ENCODE results near the gene ATP1A3.
A peak's percentile ranks its signal among the peaks of the same experiment; 100 is the strongest.

The ATP1A3 gene

GRCh38 chr19:41987141-41987860 lies 6.7 kb downstream of the ATP1A3 start:
- DNase-seq (ENCODE audit: low read depth in 2 of 2): no peak

- DNase-seq (ENCODE audit: low read depth in 2 of 2): no peak
Measured at GRCh38 chr19:41984961-41985360, 9.1 kb downstream of the ATP1A3 start.

- no peak for DNase-seq (ENCODE audit: low read depth in 2 of 2)
Measured at GRCh38 chr19:41981724-41982123, 12.3 kb downstream of the ATP1A3 start.

DNA sequence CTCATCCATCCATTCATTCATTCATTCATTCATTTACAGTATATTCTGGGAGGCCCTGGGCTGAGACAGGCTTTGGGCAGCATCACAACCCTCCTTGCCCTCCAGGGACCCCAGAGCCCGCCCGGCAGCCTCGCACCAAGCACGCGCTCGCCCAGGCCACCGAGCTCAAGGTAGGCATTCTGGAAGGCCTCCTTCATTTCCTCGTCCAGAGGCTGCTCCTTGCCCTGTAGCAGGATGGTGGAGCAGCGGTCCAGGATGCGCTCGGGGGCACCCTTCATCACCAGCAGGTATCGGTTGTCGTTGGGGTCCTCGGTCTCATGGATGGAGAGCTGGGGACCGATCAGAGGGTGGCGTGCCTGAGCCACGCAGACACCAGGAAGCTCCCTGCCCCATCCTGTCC lies 15.6 kb downstream of the ATP1A3 start:
- no peak for DNase-seq (ENCODE audit: low read depth in 2 of 2)

GRCh38 chr19:41977916-41978315 lies 16.1 kb downstream of the ATP1A3 start:
- no peak for DNase-seq (ENCODE audit: low read depth in 2 of 2)

DNA sequence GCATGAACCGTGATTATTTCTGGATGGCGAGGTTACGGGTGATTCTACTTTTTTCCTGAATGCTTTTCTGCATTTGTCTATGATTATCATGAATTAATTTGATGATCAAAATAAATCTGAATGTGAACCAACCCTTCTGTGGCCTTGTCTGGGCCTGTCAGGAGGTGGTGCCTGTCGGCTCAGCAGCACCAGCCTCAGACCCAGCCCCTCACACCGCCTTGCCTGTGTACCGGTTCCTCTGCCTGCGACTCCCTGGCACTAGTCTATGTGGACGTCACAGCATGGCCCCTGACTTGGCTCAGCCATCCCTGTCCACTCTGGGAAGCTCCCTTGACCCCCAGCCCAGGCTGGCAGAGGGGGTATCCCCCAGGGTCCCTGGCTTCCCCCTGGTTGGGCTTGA lies 19.4 kb downstream of the ATP1A3 start:
- DNase-seq (ENCODE audit: low read depth in 2 of 2): no peak

- DNase-seq (ENCODE audit: low read depth in 2 of 2): no peak
Measured at GRCh38 chr19:41971363-41971762, 22.7 kb downstream of the ATP1A3 start.

GRCh38 chr19:41969772-41970458 lies 24.1 kb downstream of the ATP1A3 start:
- DNase-seq (ENCODE audit: low read depth in 2 of 2): no peak

- DNase-seq (ENCODE audit: low read depth in 2 of 2): no peak
Measured at GRCh38 chr19:41968751-41969595, 25.1 kb downstream of the ATP1A3 start.

GRCh38 chr19:41967054-41967783 lies 26.8 kb downstream of the ATP1A3 start:
- no peak for DNase-seq (ENCODE audit: low read depth in 2 of 2)

DNA sequence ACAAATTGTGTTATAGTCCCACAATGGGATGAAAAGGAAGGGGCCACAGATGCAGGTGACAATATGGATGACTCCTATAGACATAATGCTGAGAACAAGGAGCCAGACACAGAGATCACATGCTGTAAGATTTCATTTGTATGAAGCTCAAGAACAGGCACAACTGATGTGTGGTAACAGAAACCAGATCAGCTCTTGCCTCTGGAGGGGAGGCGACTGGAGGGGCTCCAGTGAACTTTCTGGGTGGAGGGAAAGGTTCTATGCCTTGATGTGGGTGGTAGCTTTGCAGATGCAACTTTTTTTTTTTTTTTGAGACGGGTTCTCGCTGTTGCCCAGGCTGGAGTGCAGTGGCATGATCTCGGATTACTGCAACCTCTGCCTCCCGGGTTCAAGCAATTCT lies 28.9 kb downstream of the ATP1A3 start:
- DNase-seq (ENCODE audit: low read depth in 2 of 2): no peak

DNA sequence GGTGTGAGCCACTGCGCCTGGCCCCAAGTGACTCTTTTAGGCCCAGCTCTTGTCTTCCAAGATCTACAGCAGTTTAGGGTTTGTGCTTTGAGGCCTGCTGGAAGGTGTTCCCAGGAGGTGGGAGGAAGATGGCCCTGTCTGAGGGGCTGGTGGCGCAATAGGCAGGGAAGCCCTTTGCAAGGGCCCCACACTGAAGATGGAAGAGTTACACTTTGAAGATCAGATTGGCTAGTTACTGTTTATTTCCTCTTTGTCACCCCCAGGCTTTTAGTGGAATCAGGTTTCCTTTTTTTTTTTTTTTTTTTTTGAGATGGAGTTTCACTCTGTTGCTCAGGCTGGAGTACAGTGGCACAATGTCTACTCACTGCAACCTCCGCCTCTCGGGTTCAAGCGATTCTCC lies 33.1 kb downstream of the ATP1A3 start:
- DNase-seq (ENCODE audit: low read depth in 2 of 2): no peak

- DNase-seq (ENCODE audit: low read depth in 2 of 2): peak; percentile 66 to 72
Measured at GRCh38 chr19:41959056-41960053, 34.7 kb downstream of the ATP1A3 start, which contains the start of gene RABAC1. TSS of gene RABAC1 (minus strand) at chr19:41959321. CDS start at chr19:41959292, 29 bp downstream.

DNA sequence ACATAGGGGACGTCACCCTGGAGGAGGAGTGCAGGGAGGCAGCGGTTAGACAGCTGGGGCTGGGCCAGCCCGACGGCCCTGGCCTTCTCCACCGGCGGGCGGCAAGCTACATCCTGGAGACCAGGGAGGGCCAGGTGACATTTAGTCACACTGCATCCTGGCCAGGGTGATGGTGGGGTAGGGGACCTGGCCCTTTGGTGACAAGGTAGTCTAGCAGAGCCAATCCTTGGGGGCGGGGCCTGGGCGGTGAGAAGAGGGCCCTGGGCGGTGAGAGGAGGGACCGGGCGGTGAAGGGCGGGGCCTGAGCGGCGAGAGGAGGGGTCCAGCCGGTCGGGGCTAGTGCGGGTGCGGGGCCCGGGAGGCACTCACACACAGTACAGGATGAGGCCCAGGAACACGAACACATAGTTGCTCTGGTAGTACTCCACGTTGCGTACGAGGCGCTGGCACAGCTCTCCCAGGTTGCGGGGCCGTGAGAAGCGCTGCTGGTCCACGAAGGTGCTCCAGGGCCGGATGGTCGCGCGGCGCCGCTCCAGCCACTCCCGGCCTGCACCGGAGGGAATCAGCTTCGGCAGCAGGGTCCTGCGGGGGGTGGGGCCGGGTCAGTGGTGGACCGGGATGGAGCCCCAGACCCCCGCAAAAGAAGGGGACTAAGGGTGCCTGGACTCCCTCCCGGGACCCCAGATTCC lies 35.5 kb downstream of the ATP1A3 start:
- DNase-seq (ENCODE audit: low read depth in 2 of 2): peak; percentile 46 to 62

DNA sequence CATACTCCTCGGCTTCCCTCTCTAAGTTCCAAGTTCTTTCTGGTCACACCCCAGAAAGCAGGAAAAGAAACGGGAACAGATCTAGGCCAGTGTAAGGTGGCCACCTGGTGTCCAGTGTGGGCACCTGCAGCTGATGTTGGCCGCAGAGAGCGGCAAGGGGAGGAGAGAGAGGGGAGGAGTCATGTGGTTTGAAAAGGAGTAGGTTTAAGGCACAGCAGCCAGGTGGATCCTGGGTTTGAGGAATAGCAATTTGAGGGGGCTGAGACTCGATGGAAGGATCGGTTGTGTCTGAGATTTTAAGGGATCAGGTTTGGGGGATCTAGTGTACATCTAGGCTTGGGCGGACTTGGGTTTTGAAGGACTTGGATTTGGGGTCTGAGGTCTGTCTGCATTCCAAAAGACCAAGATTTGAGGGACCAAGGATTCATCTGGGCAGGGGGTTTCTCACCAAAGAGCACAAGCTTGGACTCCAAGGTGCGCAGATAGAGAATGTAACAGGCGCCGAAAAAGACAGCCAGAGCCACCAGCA lies 36.1 kb downstream of the ATP1A3 start:
- no peak for DNase-seq (ENCODE audit: low read depth in 2 of 2)

DNA sequence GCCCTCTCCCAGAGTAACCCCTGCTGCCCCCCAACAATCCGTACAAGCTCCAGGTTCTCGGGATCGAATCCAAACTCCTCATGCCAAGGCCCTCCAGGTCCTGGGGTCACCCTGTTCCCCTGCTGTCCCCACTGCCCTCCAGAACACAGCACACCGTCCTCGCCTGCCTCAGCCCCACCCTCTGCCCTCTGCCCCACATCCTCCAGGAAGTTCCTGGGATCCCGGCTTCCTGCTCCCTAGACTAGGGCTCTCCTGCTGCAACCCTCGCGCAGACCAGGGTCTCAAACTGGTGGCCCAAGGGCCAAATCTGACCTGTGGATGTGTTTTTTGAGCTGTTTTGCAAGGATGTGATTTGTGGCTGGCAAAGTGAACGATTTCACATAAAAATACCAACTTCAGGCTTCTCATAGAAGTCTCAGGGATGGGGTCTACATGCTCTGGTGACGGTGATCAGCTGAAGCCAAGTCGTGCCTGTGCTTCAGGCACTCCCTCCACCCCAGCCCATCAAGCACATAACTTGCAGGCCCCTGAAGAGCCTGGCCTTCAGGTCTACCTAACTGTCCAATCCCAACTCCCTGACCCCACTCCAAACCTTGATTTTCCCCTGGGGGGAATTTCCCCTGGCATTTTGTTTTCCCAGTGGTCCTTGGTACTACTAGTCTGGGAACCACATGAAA lies 36.7 kb downstream of the ATP1A3 start:
- no peak for DNase-seq (ENCODE audit: low read depth in 2 of 2)

DNA sequence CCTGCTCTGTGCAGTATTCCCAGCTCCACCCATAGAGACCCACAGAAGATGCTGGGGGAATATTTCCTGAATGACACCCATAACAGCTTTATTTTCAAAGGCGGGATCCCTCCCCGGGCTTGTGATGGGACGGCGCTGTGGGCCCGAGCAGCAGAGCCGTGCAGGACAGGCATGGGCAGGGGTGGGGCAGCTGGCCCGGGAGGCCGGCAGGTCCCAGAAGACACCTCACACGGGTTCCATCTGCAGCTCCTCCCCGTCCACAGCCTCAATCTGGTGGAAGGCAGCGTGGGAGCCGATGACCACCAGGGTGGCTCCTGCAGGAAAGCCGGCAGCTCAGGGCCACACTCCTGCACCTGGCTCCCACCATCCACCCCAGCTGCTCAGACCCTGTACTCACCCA lies 37.4 kb downstream of the ATP1A3 start:
- DNase-seq (ENCODE audit: low read depth in 2 of 2): no peak

DNA sequence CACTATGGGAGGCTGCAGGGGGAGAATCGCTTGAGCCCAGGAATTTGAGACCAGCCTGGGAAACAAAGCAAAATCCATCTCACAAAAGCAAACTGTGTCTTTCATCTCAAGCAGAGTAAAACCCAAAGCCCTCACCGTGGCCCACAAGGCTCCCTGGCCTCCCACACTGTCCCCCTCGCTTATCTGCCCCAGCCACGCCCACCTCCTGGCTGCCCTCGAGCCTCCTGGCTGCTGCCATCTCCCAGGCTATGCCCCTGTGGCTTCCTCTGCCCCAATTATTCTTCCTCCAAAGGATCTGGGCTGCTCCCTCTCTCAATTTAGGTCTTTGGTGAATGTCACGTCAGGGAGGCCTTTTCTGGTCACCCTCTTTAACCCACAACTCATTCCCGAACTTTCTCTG lies 38.5 kb downstream of the ATP1A3 start:
- no peak for DNase-seq (ENCODE audit: low read depth in 2 of 2)

- peak; percentile 73 to 92 for DNase-seq (ENCODE audit: low read depth in 2 of 2)
Measured at GRCh38 chr19:41951686-41952172, 42.3 kb downstream of the ATP1A3 start.
